Neuronal stem cell (in vitro differentiated cells): ENCODE data around the gene DNM1.

ENCODE experiments used
- DNase-seq: peaks from one replicate; pipeline ENCODE4 v3.0.0-alpha.2; 2013; ENCODE audit warnings: low spot score
- H2AFZ ChIP-seq: one replicate; pipeline ENCODE4 v1.6.1; 2013; ENCODE audit warnings: mild to moderate bottlenecking, low read length, inconsistent platforms
- H2AK5ac ChIP-seq: 2 replicates; pipeline ENCODE4 v1.6.1; 2013; ENCODE audit warnings: low read depth, mild to moderate bottlenecking, inconsistent platforms, low read length, moderate library complexity, mixed read lengths
- H2BK120ac ChIP-seq: 2 replicates; pipeline ENCODE4 v1.6.1; 2013; ENCODE audit warnings: low read depth, mild to moderate bottlenecking, inconsistent platforms, low read length, moderate library complexity, mixed read lengths
- H2BK12ac ChIP-seq: one replicate; pipeline ENCODE4 v1.6.1; 2013; ENCODE audit warnings: low read length, inconsistent platforms
- H2BK15ac ChIP-seq: 2 replicates; pipeline ENCODE4 v1.6.1; 2013; ENCODE audit warnings: mild to moderate bottlenecking, low read length, inconsistent platforms, mixed read lengths
- H2BK5ac ChIP-seq: one replicate; pipeline ENCODE4 v1.6.1; 2013; ENCODE audit warnings: inconsistent platforms, mild to moderate bottlenecking, low read length, moderate library complexity
- H3K14ac ChIP-seq: one replicate; pipeline ENCODE4 v1.6.1; 2013; ENCODE audit warnings: low read length, inconsistent platforms
- H3K18ac ChIP-seq: 2 replicates; pipeline ENCODE4 v1.6.1; 2013; ENCODE audit warnings: low read length, inconsistent platforms
- H3K23ac ChIP-seq: 2 replicates; pipeline ENCODE4 v1.6.1; 2013; ENCODE audit warnings: low read depth, mild to moderate bottlenecking, mixed read lengths, low read length, inconsistent platforms; ENCODE audit not compliant: poor library complexity
- H3K27ac ChIP-seq: replicated peaks from 3 replicates; pipeline ENCODE4 v1.5.1; 2013; ENCODE audit warnings: low read length, inconsistent platforms
- H3K27me3 ChIP-seq, 3 experiments: 2 replicates each; pipeline ENCODE4 v1.6.1; 2013; ENCODE audit warnings: low read length in 3 of 3, mild to moderate bottlenecking in 2 of 3, inconsistent platforms in 1 of 3, low read depth in 1 of 3, mixed read lengths in 1 of 3, moderate library complexity in 1 of 3; ENCODE audit not compliant: control insufficient read depth in 3 of 3, insufficient read depth in 3 of 3
- H3K36me3 ChIP-seq, 2 donors: replicated peaks in 1 of 2; 2 replicates each; pipeline ENCODE4 v1.6.1; 2013; ENCODE audit warnings: low read length in 2 of 2; ENCODE audit not compliant: control insufficient read depth in 2 of 2, insufficient read depth in 2 of 2
- H3K4ac ChIP-seq: 2 replicates; pipeline ENCODE4 v1.6.1; 2013; ENCODE audit warnings: inconsistent platforms, mild to moderate bottlenecking, low read length, moderate library complexity
- H3K4me1 ChIP-seq, 2 donors: 1 replicate in 1 of 2; 2 replicates in 1 of 2; pipeline ENCODE4 v1.6.1; 2013; ENCODE audit warnings: low read length in 2 of 2, low read depth in 1 of 2; ENCODE audit not compliant: control insufficient read depth in 2 of 2, insufficient read depth in 1 of 2
- H3K4me2 ChIP-seq: one replicate; pipeline ENCODE4 v1.6.1; 2013; ENCODE audit warnings: mild to moderate bottlenecking, low read length, inconsistent platforms; ENCODE audit not compliant: insufficient read depth, poor library complexity, severe bottlenecking
- H3K4me3 ChIP-seq, 2 donors: 2 replicates each; pipeline ENCODE4 v1.5.1; 2013; ENCODE audit warnings: low read length in 2 of 2, mild to moderate bottlenecking in 2 of 2, inconsistent platforms in 1 of 2, moderate library complexity in 1 of 2
- H3K79me1 ChIP-seq: one replicate; pipeline ENCODE4 v1.6.1; 2013; ENCODE audit warnings: low read depth, mild to moderate bottlenecking, inconsistent platforms, low read length, moderate library complexity
- H3K9ac ChIP-seq: one replicate; pipeline ENCODE4 v1.6.1; 2013; ENCODE audit warnings: mild to moderate bottlenecking, low read depth, low read length, inconsistent platforms; ENCODE audit not compliant: poor library complexity
- H3K9me3 ChIP-seq, 2 donors: replicated peaks in 1 of 2; 2 replicates each; pipeline versions ENCODE3 to v1.6.1; 2013; ENCODE audit warnings: low read length in 2 of 2, mild to moderate bottlenecking in 2 of 2, inconsistent platforms in 1 of 2, low read depth in 1 of 2, mixed read lengths in 1 of 2, moderate library complexity in 1 of 2; ENCODE audit not compliant: control insufficient read depth in 2 of 2, insufficient read depth in 1 of 2
- H4K8ac ChIP-seq: one replicate; pipeline ENCODE4 v1.6.1; 2013; ENCODE audit warnings: low read depth, mild to moderate bottlenecking, inconsistent platforms, low read length, moderate library complexity
- H4K91ac ChIP-seq: one replicate; pipeline ENCODE4 v1.6.1; 2013; ENCODE audit warnings: low read length, low read depth, mild to moderate bottlenecking, inconsistent platforms; ENCODE audit not compliant: poor library complexity
- WGBS, 2 donors: extraction: QIAGEN DNeasy Blood & Tissue Kit; methylation state at CpG; one replicate each; pipeline ENCODE4 v1.1.7; 2013; ENCODE audit warnings: missing lambda C conversion rate in 2 of 2, mixed read lengths in 1 of 2; ENCODE audit not compliant: insufficient read length in 2 of 2, insufficient replicate concordance in 1 of 2; ENCODE audit errors: extremely low coverage in 2 of 2; 5-methylcytosine and 5-hydroxymethylcytosine counted together

DNM1 gene

GRCh38 chr9:128159522-128159783, 43.7 kb upstream of the DNM1 start:
- H3K4me3 ChIP-seq, result peak overlapping the region; percentile 72 to 93

GRCh38 chr9:128159784-128160602, 43.2 kb upstream of the DNM1 start, which contains the start of gene BBLN:
Gene BBLN (plus strand): TSS chr9:128160265. CDS start chr9:128160408, 143 bp downstream.
- H2BK5ac ChIP-seq, result peak within 1 kb of the TSS; percentile 75
- DNase-seq, result peak; percentile 95
- no peaks in the 10 kb centered on the region for H3K9me3 ChIP-seq
- H3K79me1 ChIP-seq, result peaks cover 12% of the 10 kb centered on the region
- H3K9ac ChIP-seq, result peak within 1 kb of the TSS; percentile 97
- H3K36me3 ChIP-seq, result peaks cover 24 to 30% of the 10 kb centered on the region in 2 donors
- peak within 1 kb of the TSS; percentile 94 for H2BK15ac ChIP-seq
- peak within 1 kb of the TSS; percentile 95 for H2AK5ac ChIP-seq
- H3K4me2 ChIP-seq, result peak within 1 kb of the TSS; percentile 89
- H4K91ac ChIP-seq, result no peak within 1 kb of the TSS
- H4K8ac ChIP-seq, result no peak within 1 kb of the TSS
- H3K4me3 ChIP-seq, result peak within 1 kb of the TSS; percentile 87 to 93
- no CpG with 5 or more reads among the region's 77 CpGs for WGBS, 2 donors
- H3K4ac ChIP-seq, result peak within 1 kb of the TSS; percentile 46
- peak within 1 kb of the TSS; percentile 41 for H2BK12ac ChIP-seq
- no peaks in the 10 kb centered on the region for H3K27me3 ChIP-seq
- H3K14ac ChIP-seq, result peak within 1 kb of the TSS; percentile 98
- H3K23ac ChIP-seq, result peak within 1 kb of the TSS; percentile 100
- peak within 1 kb of the TSS; percentile 97 for H2AFZ ChIP-seq
- peak within 1 kb of the TSS; percentile 67 for H3K27ac ChIP-seq
- peaks cover 4 to 16% of the 10 kb centered on the region in 2 donors for H3K4me1 ChIP-seq
- peak within 1 kb of the TSS; percentile 72 for H2BK120ac ChIP-seq
- peak within 1 kb of the TSS; percentile 98 for H3K18ac ChIP-seq

More at GRCh38 chr9:128159522-128159783, 43.7 kb upstream of the DNM1 start:
- peak overlapping the region; percentile 57 for H3K4me2 ChIP-seq
- peak overlapping the region; percentile 100 for H3K23ac ChIP-seq
- H3K9ac ChIP-seq, result no peak overlapping the region
- H3K14ac ChIP-seq, result no peak overlapping the region
- H3K4me1 ChIP-seq, result peaks cover 4 to 16% of the 10 kb centered on the region in 2 donors
- no peaks in the 10 kb centered on the region for H3K27me3 ChIP-seq
- H2BK15ac ChIP-seq, result peak overlapping the region; percentile 94
- WGBS, 2 donors, result no CpG with 5 or more reads among the region's 11 CpGs
- H4K8ac ChIP-seq, result no peak overlapping the region
- H3K9me3 ChIP-seq, result no peaks in the 10 kb centered on the region
- H2AK5ac ChIP-seq, result peak overlapping the region; percentile 91
- H2AFZ ChIP-seq, result peak overlapping the region; percentile 96
- peak overlapping the region; percentile 67 for H3K27ac ChIP-seq
- DNase-seq, result no peak
- H2BK120ac ChIP-seq, result no peak overlapping the region
- no peak overlapping the region for H2BK12ac ChIP-seq
- peaks cover 12% of the 10 kb centered on the region for H3K79me1 ChIP-seq
- no peak overlapping the region for H3K4ac ChIP-seq
- H2BK5ac ChIP-seq, result peak overlapping the region; percentile 56
- H3K18ac ChIP-seq, result peak overlapping the region; percentile 73
- H4K91ac ChIP-seq, result no peak overlapping the region
- peaks cover 22 to 26% of the 10 kb centered on the region in 2 donors for H3K36me3 ChIP-seq

- Histone ChIP-seq H3K9ac (peak overlapping the region; percentile 97), H3K14ac (peak overlapping the region; percentile 98), H2BK5ac (peak overlapping the region; percentile 75), H2BK15ac (no peak overlapping the region), H3K4me2 (peak overlapping the region; percentile 89), H3K18ac (peak overlapping the region; percentile 98), H2BK120ac (peak overlapping the region; percentile 72), H3K36me3 (peaks cover 24 to 30% of the 10 kb centered on the region in 2 donors), H3K79me1 (peaks cover 12% of the 10 kb centered on the region), H2AFZ (peak overlapping the region; percentile 97), H3K23ac (peak overlapping the region; percentile 100), H4K91ac (no peak overlapping the region), H3K9me3 (no peaks in the 10 kb centered on the region), H3K27ac (no peak overlapping the region), H3K4me3 (peak overlapping the region; percentile 87 to 93), H3K4me1 (peaks cover 4 to 16% of the 10 kb centered on the region in 2 donors), H2BK12ac (no peak overlapping the region), H2AK5ac (peak overlapping the region; percentile 95), H3K27me3 (no peaks in the 10 kb centered on the region), H3K4ac (peak overlapping the region; percentile 46), H4K8ac (no peak overlapping the region)
- WGBS, 2 donors, result no CpG with 5 or more reads among the region's 23 CpGs
- DNase-seq, result no peak
Measured at GRCh38 chr9:128160603-128160987, 42.6 kb upstream of the DNM1 start.

- DNase-seq, result no peak
- Histone ChIP-seq H3K4me1 (peaks cover 4 to 16% of the 10 kb centered on the region in 2 donors), H3K27ac (no peak overlapping the region), H3K18ac (no peak overlapping the region), H3K4me3 (peak overlapping the region; percentile 40 to 93), H3K36me3 (peaks cover 29 to 37% of the 10 kb centered on the region in 2 donors), H2BK120ac (no peak overlapping the region), H2AK5ac (no peak overlapping the region), H2BK12ac (no peak overlapping the region), H2BK5ac (no peak overlapping the region), H3K4me2 (no peak overlapping the region), H3K14ac (no peak overlapping the region), H3K4ac (no peak overlapping the region), H3K79me1 (peaks cover 12% of the 10 kb centered on the region), H3K9ac (no peak overlapping the region), H3K9me3 (no peaks in the 10 kb centered on the region), H2BK15ac (no peak overlapping the region), H3K23ac (no peak overlapping the region), H4K8ac (no peak overlapping the region), H4K91ac (no peak overlapping the region), H2AFZ (no peak overlapping the region), H3K27me3 (no peaks in the 10 kb centered on the region)
- WGBS, 2 donors, result no CpG with 5 or more reads among the region's 13 CpGs
Measured at GRCh38 chr9:128161215-128161902, 41.8 kb upstream of the DNM1 start.
